ENCODE data around the gene DPYSL5.
"Not testable (repeated sequence)": the region's sequence is repeated elsewhere in the genome, so short reads cannot be mapped to it uniquely, and the experiment has no call there.

DPYSL5 gene

DNA sequence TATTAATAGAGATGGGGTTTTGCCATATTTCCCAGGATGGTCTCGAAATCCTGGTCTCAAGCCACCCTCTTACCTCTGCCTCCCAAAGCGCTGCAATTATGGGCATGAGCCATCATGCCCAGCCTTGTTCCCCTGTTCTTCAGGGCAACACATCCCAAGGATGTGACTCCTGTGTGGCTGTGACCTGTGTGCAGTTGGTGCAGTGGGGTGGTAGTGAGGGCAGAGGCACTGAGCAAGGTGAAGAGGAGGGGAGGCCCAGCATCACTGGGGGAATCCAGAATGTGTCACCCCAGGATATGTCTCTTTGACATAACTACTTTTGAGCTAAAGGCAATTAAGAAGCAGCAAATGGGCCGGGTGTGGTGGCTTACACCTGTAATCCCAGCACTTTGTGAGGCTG, 38.7 kb upstream of the DPYSL5 start:
- Histone ChIP-seq H3K27me3 (ENCODE audit: insufficient read depth, low read depth, severe bottlenecking) (no peaks in the 10 kb centered on the region), H3K4me3 (ENCODE audit: low read depth, low read length) (no peak overlapping the region), H3K27ac (no peak overlapping the region), H3K9me3 (ENCODE audit: severe bottlenecking) (no peaks in the 10 kb centered on the region), H3K36me3 (no peaks in the 10 kb centered on the region)
- DNase-seq = no peak
- TF ChIP-seq, protein P1, sequence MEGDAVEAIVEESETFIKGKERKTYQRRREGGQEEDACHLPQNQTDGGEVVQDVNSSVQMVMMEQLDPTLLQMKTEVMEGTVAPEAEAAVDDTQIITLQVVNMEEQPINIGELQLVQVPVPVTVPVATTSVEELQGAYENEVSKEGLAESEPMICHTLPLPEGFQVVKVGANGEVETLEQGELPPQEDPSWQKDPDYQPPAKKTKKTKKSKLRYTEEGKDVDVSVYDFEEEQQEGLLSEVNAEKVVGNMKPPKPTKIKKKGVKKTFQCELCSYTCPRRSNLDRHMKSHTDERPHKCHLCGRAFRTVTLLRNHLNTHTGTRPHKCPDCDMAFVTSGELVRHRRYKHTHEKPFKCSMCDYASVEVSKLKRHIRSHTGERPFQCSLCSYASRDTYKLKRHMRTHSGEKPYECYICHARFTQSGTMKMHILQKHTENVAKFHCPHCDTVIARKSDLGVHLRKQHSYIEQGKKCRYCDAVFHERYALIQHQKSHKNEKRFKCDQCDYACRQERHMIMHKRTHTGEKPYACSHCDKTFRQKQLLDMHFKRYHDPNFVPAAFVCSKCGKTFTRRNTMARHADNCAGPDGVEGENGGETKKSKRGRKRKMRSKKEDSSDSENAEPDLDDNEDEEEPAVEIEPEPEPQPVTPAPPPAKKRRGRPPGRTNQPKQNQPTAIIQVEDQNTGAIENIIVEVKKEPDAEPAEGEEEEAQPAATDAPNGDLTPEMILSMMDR (IDR thresholded peaks at IDR 0.05; ENCODE audit: low read depth, low read length) = no peak

DNA sequence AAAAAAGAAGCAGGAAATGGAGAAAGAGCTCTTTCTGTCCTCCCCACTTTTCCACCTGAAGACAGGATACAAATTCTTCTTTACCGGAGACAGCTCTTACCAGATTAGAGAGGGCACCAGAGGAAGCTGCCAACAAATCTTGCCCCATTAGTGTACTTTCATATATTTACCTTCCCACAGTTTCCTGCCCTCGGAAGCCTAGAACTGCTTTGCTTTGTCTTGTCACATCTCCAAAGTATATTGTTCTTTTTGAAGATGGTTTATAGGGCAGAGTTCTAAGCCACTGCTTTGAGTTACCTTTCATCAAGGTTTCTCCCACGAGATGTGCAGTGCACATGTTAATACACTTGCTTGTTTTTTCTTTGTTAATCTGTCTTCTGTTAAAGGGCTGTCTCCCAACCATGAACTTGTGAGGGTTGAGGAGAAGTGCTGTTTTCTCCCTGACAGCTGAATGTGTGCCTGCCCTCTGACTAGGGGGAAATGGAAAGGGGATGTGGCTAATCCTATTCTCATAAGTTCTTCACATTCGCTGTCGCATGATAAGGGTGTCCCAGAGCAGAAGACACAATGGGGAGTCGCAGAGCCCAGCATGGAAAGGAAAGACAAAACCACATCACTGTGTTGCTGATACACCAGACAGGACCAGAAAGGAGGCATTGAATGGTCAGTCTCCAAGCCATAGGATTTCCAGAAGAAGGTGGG, 37.9 kb upstream of the DPYSL5 start:
- no peaks in the 10 kb centered on the region for H3K36me3 ChIP-seq
- no peak for DNase-seq
- no peaks in the 10 kb centered on the region for H3K9me3 ChIP-seq (ENCODE audit: severe bottlenecking)
- H3K27me3 ChIP-seq (ENCODE audit: insufficient read depth, low read depth, severe bottlenecking) = no peaks in the 10 kb centered on the region
- no peak overlapping the region for H3K27ac ChIP-seq
- TF ChIP-seq, protein P1 (IDR thresholded peaks at IDR 0.05; ENCODE audit: low read depth, low read length) = no peak
- no peak overlapping the region for H3K4me3 ChIP-seq (ENCODE audit: low read depth, low read length)

DNA sequence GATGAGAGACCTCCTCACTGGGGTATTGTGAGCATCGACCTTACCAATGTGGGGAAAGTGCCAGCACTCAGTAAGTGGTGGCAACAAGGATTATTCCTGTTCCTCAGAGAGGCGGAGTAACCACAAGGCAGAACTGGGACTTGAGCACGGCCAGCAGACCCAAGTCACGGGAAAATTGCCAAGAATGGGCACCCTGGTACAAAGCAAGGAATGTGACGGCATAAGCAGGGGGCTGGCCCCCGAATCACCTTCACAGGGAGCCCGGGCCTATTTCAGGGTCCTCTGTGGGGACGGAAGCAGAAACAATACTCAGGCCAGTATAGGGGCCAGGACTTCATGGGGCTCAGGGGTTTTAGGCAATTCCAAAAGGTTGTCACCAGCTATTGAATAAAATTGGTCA, 36.7 kb upstream of the DPYSL5 start:
- TF ChIP-seq, protein P1 (IDR thresholded peaks at IDR 0.05; ENCODE audit: low read depth, low read length) = no peak
- H3K27ac ChIP-seq = no peak overlapping the region
- no peak for DNase-seq
- no peaks in the 10 kb centered on the region for H3K36me3 ChIP-seq
- H3K9me3 ChIP-seq (ENCODE audit: severe bottlenecking) = no peaks in the 10 kb centered on the region
- H3K27me3 ChIP-seq (ENCODE audit: insufficient read depth, low read depth, severe bottlenecking) = no peaks in the 10 kb centered on the region
- H3K4me3 ChIP-seq (ENCODE audit: low read depth, low read length) = no peak overlapping the region

GRCh38 chr2:26811791-26812694, 35.9 kb upstream of the DPYSL5 start:
- TF ChIP-seq, protein P1 (IDR thresholded peaks at IDR 0.05; ENCODE audit: low read depth, low read length) = no peak
- no peak for DNase-seq
- Histone ChIP-seq H3K9me3 (ENCODE audit: severe bottlenecking) (no peaks in the 10 kb centered on the region), H3K27ac (no peak overlapping the region), H3K36me3 (no peaks in the 10 kb centered on the region), H3K4me3 (ENCODE audit: low read depth, low read length) (no peak overlapping the region), H3K27me3 (ENCODE audit: insufficient read depth, low read depth, severe bottlenecking) (no peaks in the 10 kb centered on the region)

DNA sequence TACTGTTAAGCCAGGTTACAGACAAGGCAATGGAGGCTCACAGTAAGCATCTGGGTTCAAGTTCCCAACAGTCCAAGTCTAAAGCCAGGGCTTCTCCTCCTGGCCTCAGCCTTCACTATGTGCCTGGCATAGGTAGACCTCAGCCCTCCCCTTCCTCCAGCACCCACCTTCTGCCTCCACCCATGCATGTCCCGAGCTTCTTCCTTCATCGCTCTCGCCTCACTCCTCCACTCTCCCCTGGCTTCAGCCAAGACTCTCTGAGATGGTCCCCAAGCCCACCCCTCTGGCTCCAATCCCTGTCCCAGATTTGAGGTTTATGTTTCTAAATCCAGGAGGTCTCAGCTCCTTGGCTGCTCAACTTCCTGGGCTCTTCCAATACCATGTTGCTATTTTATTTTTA, 35.2 kb upstream of the DPYSL5 start:
- TF ChIP-seq, protein P1 (IDR thresholded peaks at IDR 0.05; ENCODE audit: low read depth, low read length) = no peak
- Histone ChIP-seq H3K36me3 (no peaks in the 10 kb centered on the region), H3K9me3 (ENCODE audit: severe bottlenecking) (no peaks in the 10 kb centered on the region)

DNA sequence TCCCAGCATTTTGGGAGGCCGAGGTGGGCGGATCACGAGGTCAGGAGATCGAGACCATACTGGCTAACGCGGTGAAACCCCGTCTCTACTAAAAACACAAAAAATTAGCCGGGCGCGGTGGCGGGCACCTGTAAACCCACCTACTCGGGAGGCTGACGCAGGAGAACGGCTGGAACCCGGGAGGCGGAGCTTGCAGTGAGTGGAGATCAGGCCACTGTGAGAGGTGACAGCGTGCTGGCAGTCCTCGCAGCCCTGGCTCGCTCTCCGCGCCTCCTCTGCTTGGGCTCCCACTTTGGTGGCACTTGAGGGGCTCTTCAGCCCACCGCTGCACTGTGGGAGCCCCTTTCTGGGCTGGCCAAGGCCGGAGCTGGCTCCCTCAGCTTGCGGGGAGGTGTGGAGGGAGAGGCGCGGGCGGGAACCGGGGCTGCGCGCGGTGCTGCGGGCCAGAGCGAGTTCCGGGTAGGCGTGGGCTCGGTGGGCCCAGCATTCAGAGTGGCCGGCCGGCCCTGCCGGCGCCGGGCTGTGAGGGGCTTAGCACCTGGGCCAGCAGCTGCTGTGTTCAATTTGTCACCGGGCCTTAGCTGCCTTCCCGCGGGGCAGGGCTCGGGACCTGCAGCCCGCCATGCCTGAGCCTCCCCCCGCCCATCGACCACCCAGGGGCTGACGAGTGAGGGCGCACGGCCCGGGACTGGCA, 33.7 kb upstream of the DPYSL5 start:
- H3K9me3 ChIP-seq (ENCODE audit: severe bottlenecking); H3K27ac ChIP-seq; DNase-seq; H3K4me3 ChIP-seq (ENCODE audit: low read depth, low read length); H3K36me3 ChIP-seq; H3K27me3 ChIP-seq (ENCODE audit: insufficient read depth, low read depth, severe bottlenecking): not testable (repeated sequence)

More for the DNA sequence above, 35.2 kb upstream of the DPYSL5 start:
- H3K4me3 ChIP-seq (ENCODE audit: low read depth, low read length) = no peak overlapping the region
- no peak for DNase-seq
- H3K27me3 ChIP-seq (ENCODE audit: insufficient read depth, low read depth, severe bottlenecking) = no peaks in the 10 kb centered on the region
- H3K27ac ChIP-seq = no peak overlapping the region
